ENCODE measurements around the gene RAP1GAP.

RAP1GAP gene

DNA sequence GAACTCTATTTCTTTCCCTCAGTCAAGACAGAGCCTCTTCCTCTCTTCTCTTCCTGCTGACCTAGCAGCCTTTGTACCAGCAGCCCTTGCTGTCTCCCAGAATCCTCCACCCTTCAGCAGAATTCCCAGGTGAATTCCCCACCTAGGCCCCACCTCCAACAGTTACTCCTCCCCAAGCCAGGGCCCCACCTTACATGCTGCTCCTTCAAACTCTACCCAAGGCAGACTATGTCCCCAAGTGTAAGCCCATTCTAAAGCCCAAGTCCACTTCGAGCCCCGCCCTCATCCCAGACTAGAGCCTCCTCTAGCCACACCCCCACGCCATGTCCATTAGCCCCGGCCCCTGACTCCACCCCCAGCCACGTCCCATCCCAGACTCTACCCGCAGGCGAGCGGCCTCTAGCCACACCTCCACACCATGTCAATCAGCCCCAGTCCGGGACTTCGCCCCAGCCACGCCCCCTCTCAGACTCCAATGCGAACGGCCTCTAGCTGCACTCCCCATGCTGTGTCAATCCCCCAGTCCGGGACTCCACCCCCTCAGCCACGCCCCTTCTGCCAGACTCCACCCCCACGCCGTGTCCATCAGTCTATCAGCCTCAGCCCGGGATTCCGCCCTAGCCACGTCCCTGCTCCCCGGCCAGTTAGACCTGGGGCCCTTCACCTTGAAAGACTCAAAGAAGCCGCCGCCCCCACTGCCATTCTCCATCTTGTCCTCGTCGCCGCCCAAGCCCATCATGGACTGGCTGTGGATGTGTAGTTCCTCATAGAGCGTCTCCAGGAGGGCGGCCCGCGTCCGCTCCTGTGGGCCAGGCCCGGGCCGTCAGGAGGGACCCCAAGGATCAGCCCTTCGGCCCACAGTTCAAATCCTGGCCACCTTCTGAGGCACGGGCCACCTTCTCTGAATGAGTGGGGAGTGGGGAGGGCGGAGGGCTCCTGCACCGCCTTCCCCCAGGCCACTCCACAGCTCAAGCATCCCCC is 61.3 kb downstream of the RAP1GAP start:
- DNase-seq, result no peak

DNA sequence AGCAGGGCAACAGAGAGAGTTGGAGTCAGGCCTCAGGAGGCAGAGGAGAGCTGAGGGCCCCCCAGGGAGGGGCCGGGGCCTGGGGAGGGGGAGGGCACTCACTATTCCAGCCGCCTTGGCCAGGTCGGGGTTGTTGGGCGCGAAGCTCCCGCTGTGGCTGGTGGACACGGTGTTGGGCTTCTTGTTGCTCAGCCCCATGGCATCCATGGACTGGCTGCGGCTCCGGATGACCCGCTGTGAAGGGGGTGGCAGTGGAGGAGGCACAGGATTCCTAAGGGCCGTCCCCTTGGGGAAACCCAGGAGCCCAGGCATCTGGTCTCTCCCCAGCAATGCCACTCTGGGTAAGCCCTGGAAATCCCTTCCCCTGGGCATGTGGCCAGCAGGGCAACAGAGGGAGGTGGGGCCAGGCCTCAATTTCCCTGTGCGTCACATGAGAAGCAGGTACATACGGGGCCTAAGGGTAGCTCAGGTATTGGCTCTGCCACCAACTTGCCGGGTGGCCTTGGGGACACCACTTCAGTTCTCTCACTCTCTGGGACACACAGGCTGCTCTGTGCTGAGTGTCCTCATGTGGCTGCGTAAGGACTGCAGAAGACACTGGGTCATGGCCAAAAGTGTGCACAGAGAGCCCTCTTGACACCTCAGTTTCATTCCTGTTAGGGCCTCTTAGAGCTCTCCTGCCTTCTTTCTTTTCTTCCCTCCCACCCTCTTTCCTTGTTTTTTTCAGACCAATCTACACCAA is 63.0 kb downstream of the RAP1GAP start:
- no peak for DNase-seq

GRCh38 chr1:21605012-21605715 is 64.0 kb downstream of the RAP1GAP start:
- DNase-seq, result no peak

DNA sequence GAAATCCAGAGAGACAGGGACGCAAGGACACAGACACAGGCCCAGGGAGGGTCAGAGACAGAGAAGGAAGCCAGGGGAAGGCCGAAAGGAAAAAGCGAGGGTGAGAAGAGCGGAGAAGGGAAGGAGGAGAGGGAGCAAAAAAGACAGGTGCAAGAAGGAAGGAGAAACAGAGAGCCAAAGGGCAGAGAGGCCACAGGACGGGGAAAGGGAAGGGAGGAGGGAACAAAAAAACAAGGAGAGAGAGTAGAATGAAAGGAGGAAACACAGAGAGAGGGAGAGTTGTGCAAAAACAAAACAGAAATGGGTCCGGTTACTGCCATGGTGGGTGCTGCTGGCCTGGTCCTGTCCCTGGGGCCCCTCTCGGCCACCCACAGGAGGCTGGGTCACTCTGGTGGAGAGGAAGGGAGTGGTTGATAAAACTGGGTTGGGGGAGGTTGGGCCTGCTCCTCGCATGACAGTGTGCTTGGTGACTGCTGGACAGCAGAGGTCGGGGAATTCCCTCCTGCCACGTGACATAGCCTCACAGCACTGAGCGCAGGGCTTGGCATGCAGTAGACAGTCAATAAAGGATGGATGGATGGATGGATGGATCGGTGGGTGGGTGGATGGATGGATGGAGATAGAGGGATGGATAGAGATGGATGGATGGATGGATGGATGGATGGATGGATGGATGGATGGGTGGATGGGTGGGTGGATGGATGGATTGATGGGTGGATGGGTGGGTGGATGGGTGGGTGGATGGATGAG is 64.8 kb downstream of the RAP1GAP start:
- DNase-seq, result no peak

GRCh38 chr1:21603177-21604138 is 65.7 kb downstream of the RAP1GAP start:
- no peak for DNase-seq

GRCh38 chr1:21601278-21602048 is 67.7 kb downstream of the RAP1GAP start:
- no peak for DNase-seq

DNA sequence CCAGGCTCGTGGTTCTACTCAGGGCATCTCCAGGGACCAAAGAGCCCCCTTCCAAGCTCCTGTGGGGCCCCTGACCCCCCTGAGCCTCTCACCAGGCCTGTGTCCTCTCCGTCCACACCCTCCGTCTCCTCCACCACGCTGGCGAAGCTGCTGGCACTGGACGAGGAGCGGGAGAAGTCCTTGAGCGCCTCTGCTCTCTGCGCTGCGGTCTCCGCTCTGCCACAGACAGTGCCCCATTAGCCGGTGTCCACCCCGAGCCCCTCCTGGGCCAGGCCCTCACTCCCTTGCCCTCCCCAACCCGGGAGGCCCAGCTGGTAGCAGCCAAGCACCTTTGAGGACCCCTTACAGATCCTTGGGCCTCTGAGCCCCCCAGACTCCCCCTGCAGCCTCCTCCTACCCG is 69.8 kb downstream of the RAP1GAP start:
- DNase-seq, result no peak

GRCh38 chr1:21598904-21599303 is 70.3 kb downstream of the RAP1GAP start:
- DNase-seq, result no peak

GRCh38 chr1:21598417-21598816 is 70.7 kb downstream of the RAP1GAP start:
- DNase-seq, result no peak

DNA sequence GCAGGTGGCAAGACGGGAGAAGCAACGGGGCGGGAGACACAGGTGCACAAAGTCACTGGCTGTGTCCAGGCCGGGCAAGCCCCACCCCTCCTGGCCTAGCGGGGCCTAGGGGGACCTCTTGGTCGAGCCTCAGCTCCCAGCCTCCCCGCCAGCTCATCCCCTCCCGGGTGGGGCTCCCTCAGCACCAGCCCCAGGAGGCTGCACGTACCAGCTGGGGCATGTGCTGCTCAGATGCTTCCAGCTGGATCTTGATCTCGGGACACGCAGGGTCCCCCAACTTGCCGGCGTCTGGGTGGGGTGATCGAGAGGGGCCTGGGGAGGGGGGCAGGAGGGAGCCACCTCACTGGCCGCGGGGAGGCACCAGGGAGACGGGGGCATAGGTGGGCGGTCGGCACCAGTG is 71.4 kb downstream of the RAP1GAP start:
- no peak for DNase-seq

DNA sequence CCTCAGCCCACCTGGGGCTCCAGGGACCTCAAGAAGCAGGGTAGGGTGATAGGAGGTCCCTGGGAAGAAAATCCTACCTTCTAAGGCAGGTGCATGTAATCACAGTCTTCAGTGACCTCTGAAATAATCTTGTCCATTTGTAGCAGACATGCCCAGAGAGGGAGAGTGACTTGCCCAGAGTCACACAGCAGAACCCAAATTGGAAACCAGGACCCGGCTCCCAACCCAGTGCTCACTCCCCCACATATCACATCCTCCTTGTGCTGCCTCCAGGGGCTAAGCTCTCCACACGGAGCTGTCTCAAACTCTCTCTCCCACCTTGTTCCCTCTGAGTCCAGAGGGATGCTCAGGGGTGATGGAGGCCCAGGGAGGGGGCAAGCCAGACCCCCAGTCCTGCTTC is 72.5 kb downstream of the RAP1GAP start:
- no peak for DNase-seq

DNA sequence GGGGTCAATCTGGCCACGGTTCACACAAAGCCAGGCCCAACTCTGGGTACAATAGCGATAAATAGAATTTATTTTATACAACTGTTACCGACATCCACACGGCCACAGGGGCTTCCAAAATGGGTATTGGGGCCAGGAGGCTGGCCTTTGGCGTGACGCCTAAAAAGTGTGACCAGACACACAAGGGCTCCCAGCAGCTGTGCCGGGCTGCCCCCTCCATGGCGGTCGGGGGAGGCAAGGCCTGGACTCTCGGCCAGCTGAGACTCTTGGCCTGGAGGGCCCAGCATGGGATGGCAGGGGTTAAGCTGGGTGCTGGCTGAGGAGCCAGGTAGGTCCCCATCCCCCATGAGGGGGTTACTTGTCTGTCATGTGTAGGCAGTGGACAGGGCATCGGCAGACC is 73.0 kb downstream of the RAP1GAP start:
- no peak for DNase-seq

DNA sequence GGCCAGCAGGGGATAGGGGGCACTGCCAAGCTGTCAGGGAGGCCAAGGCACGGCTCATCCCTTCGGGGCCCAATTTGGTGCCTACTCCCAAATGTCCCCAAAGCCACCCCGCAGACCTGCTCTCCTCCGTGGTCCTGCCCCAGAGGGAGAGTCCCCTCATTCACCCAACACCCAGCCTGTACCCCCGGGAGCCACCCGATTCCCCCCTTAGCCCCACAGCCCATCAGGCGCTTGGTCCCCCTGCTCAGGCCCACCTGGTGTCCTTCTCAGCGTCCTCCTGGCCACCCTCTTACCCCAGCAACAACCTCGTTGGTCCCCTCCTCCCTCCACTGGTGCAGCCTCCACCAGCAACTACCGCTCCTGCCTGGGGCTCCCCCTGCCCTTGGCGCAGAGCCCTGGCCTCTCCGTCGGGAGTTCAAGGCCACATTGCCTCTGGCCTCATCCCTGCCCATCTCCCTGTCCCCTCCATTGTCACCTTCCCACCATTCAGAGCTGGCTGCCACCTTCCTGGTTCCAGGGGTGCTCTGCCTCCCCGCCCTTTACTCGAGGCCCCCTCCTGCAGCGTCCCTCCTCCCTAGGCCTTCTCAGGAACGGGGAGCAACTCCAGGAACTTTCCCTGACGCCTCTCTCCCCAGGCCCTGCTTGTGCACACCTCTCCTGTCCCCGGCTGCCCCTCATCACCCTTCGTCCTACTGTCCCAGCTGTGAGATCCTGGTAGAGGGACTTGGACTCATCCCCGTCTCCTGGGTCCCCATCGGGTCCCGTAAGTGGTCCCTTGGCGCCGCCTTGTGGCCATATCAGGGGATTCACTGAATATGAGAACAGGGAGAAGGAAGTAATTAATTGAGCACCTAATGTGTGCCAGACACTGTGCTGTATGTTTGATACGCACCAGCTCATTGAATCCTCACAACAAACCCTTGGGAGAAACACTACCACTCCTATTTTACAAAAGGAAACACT is 73.9 kb downstream of the RAP1GAP start:
- no peak for DNase-seq

DNA sequence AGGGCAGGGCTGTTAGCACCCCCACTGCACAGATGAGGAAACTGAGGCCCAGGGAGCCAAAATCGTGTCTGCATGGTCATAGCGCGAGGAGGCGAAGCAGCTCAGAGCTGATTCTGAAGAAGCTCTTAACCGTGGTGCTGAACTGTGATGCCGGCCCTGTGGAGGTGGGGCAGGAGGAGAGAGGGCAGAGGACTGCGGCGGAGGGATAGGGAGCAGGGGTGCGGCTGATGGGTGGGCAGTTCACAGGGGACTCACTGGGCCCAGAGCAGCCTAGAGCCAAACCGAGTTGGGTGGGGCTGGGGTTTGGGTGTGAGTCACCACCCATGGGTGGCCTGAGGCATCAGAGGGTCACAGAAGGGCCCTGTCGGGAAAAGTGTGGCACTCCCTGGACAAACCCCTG is 74.7 kb downstream of the RAP1GAP start:
- no peak for DNase-seq

DNA sequence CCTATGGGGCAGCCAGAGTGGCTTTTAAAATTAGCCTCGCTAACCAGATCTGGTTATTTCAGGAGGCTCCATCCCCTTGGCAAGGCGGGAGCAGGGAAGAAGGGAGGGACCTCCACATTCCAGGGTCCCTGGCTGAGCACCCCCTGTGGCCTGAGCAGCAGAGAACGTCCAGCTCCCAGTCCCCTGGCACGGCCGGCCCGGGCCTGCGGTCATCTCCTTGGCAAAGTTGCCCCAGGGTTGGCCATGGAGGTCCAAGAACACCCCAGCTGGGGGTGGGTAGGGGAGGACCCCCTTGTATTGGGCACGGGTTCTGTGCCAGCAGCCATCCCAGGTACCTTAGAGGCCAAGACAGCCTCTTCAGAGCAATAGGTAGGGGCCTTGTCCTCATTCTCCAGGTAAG is 75.9 kb downstream of the RAP1GAP start:
- no peak for DNase-seq

GRCh38 chr1:21592086-21592865 is 76.9 kb downstream of the RAP1GAP start:
- no peak for DNase-seq

DNA sequence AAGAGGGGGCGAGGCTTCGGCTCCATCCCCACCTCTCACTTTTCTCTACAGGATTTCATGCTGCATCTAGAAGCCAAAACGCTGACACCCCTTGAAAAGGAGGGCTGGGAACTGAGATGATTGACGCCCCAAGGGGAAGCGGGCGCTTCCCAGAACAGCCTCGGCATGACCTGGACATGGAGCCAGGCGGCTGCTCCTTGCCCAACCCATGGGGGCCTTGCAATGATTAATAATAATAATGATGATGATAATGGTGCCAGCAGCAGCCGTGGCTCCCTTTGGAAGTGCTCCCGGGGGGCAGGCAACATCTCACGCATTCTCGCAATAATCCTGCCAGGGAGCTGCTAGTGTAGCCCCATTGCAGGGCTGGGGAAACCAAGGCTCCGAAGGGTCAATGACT is 78.2 kb downstream of the RAP1GAP start:
- DNase-seq, result no peak

DNA sequence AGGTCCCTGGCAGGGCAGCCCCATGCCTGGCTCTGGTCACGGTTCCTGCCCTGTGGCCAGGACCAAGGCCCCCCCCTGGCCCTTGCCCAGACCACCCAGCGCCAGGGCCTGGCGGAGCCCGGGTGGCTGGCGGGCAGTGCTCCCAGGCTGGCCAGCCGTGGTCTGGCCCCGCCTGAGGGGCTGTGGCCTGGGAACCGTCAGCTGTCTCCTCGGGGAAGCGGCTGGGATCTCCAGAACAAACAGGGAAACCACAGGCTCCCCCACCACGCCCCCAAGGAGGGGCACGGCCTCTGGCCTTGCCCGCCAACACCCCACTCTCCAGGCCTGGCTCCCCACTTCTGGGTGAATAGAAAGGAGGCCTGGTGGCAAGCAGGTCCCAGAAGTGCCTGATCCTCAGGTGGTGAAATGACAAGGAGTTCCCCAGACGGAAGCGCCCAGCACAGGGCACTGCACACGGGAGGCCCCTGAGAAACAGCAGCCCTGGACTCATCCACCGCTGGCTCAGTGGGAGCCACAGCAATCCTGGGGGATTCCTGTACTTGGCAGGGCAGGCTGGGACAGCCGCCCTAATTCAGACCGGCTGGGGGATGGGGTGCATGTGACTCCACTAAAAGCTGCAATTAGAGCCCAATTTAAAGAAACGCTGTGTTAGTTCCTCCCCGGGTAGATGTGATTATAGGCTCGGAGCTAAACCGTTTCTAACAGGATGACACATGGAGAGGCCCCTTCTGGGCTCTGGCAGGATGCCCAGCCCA is 78.9 kb downstream of the RAP1GAP start:
- DNase-seq, result no peak

Data from activated effector memory CD4-positive, alpha-beta T cell treated with Interleukin-2 at 50 U/mL for 16 hours (primary cell).